Activated CD4-positive, alpha-beta T cell treated with anti-CD3 and anti-CD28 coated beads, Interleukin-2, Interleukin-4, amounts not matched to agents 100 ng/mL and 50 ng/mL, durations not matched to agents 16 hours and 8 hours (primary cell): ENCODE results near the gene SLC38A3.

Source experiments
- DNase-seq: peaks from one replicate; pipeline ENCODE4 v3.0.0-alpha.2; 2020; ENCODE audit warnings: low spot score

The SLC38A3 gene

GRCh38 chr3:50192124-50192523 lies 12.9 kb upstream of the SLC38A3 start:
- no peak for DNase-seq

GRCh38 chr3:50192689-50193141 lies 12.4 kb upstream of the SLC38A3 start:
- DNase-seq, result peak; percentile 84

- no peak for DNase-seq
Measured at GRCh38 chr3:50193286-50193685, 11.8 kb upstream of the SLC38A3 start.

GRCh38 chr3:50193746-50194127 lies 11.3 kb upstream of the SLC38A3 start:
- no peak for DNase-seq

GRCh38 chr3:50194128-50194902 lies 10.8 kb upstream of the SLC38A3 start:
- DNase-seq, result peak; percentile 68

- peak; percentile 16 for DNase-seq
Measured at GRCh38 chr3:50194903-50195500, 10.1 kb upstream of the SLC38A3 start.

GRCh38 chr3:50195501-50196252 lies 9.4 kb upstream of the SLC38A3 start:
- no peak for DNase-seq

GRCh38 chr3:50196253-50196801 lies 8.7 kb upstream of the SLC38A3 start:
- no peak for DNase-seq

- no peak for DNase-seq
Measured at GRCh38 chr3:50201573-50202315, 3.3 kb upstream of the SLC38A3 start.

- DNase-seq, result no peak
Measured at GRCh38 chr3:50202353-50203112, 2.5 kb upstream of the SLC38A3 start.

- DNase-seq, result no peak
Measured at GRCh38 chr3:50203113-50203808, 1.8 kb upstream of the SLC38A3 start.

GRCh38 chr3:50203809-50204803 lies 965 bp upstream of the SLC38A3 start:
- no peak for DNase-seq

- DNase-seq, result peak; percentile 9
Measured at GRCh38 chr3:50205413-50206276, 574 bp downstream of the SLC38A3 start.

GRCh38 chr3:50207359-50208042 lies 2.4 kb downstream of the SLC38A3 start:
- DNase-seq, result no peak

- no peak for DNase-seq
Measured at GRCh38 chr3:50208677-50209344, 3.7 kb downstream of the SLC38A3 start.

- no peak for DNase-seq
Measured at GRCh38 chr3:50210176-50210509, 5.1 kb downstream of the SLC38A3 start.
